PC-9 (cell line): ENCODE measurements around the gene SNRNP70. TPM values are rescaled to one million over a fixed set of nuclear protein-coding genes. Genes with fewer than 3 reads are reported as not detected.
"Not testable (repeated sequence)": the region's sequence is repeated elsewhere in the genome, so short reads cannot be mapped to it uniquely, and the experiment has no call there.

ENCODE experiments used
- BruUV-seq: library from RNA; stranded (reverse); fragments of 400-500 nt; replicated peaks from 2 replicates; lab custom pipeline; 2021; lab: Mats Ljungman, UMichigan
- CTCF ChIA-PET: fragments of 300-600 bp; sonication (Branson Sonifier 250); formaldehyde crosslinking; loops from one replicate; lab custom pipeline; 2022; ENCODE audit warnings: antibody characterized with exemption; lab: Charles Lee
- POLR2A ChIA-PET: fragments of 300-600 bp; sonication (Branson Sonifier 250); formaldehyde crosslinking; loops from one replicate; lab custom pipeline; 2022; ENCODE audit warnings: antibody characterized with exemption; ENCODE audit not compliant: unreplicated experiment; lab: Charles Lee
- DNase-seq, 2 experiments: peaks; one replicate each; pipeline versions ENCODE4 v3.0.0 to v3.0.0-alpha.2; 2015 to 2022; ENCODE audit warnings: mixed read lengths in 1 of 2
- H2AFZ ChIP-seq: fragments of 200-600 bp; sonication (generic); 2 replicates; pipeline ENCODE4 v1.8.1; 2017; ENCODE audit warnings: antibody characterized with exemption
- H3F3A ChIP-seq: fragments of 200-600 bp; sonication (generic); 2 replicates; pipeline ENCODE4 v1.8.1; 2017; ENCODE audit warnings: antibody characterized with exemption, mild to moderate bottlenecking, low read depth; ENCODE audit not compliant: insufficient read depth
- H3K27ac ChIP-seq: fragments of 200-600 bp; sonication (generic); 2 replicates; pipeline ENCODE4 v1.6.1; 2016; ENCODE audit warnings: mixed run types
- H3K27me3 ChIP-seq: fragments of 200-600 bp; sonication (generic); 2 replicates; pipeline ENCODE4 v1.6.1; 2016; ENCODE audit warnings: low read depth, mixed run types; ENCODE audit not compliant: insufficient read depth
- H3K36me3 ChIP-seq: fragments of 200-600 bp; sonication (generic); 2 replicates; pipeline ENCODE4 v1.6.1; 2016; ENCODE audit warnings: low read depth, mixed run types
- H3K4me1 ChIP-seq: fragments of 200-600 bp; sonication (generic); replicated peaks from 2 replicates; pipeline ENCODE4 v1.6.1; 2016; ENCODE audit warnings: mixed run types; ENCODE audit not compliant: insufficient read depth
- H3K4me2 ChIP-seq: fragments of 200-600 bp; sonication (generic); 2 replicates; pipeline ENCODE4 v1.6.1; 2017; ENCODE audit warnings: mixed run types
- H3K4me3 ChIP-seq: fragments of 200-600 bp; sonication (generic); 2 replicates; pipeline ENCODE4 v1.6.1; 2016; ENCODE audit warnings: mixed run types
- H3K79me2 ChIP-seq: fragments of 200-600 bp; sonication (generic); 2 replicates; pipeline ENCODE4 v1.6.1; 2017; ENCODE audit warnings: low read depth, mixed run types
- H3K9me2 ChIP-seq: fragments of 200-600 bp; sonication (generic); 2 replicates; pipeline ENCODE4 v1.8.1; 2017; ENCODE audit warnings: mild to moderate bottlenecking; ENCODE audit not compliant: insufficient read depth
- H3K9me3 ChIP-seq: fragments of 200-600 bp; sonication (generic); 2 replicates; pipeline ENCODE4 v1.8.1; 2016; ENCODE audit warnings: low read depth; ENCODE audit not compliant: insufficient read depth
- H4K20me1 ChIP-seq: fragments of 200-600 bp; sonication (generic); 2 replicates; pipeline ENCODE4 v1.8.1; 2017; ENCODE audit not compliant: insufficient read depth
- EZH2 ChIP-seq: fragments of 200-600 bp; sonication (generic); IDR thresholded peaks from 2 replicates; pipeline ENCODE4 v1.8.0; 2017; ENCODE audit warnings: antibody characterized with exemption, low read depth
- intact Hi-C: fragments of 100-400 bp; cut with micrococcal nuclease; formaldehyde crosslinking; loops from one replicate; pipeline ENCODE4 v1.10.0; 2022; ENCODE audit not compliant: unreplicated experiment
- total RNA-seq: library from RNA; stranded (reverse); gene quantifications from 2 replicates; pipeline ENCODE4 v1.2.3, GENCODE V29; 2021
- TF ChIP-seq, protein P1 (sequence below): fragments of 200-600 bp; sonication (generic); conservative IDR thresholded peaks from 2 replicates; pipeline ENCODE4 v1.6.1; 2017; ENCODE audit warnings: mixed run types, antibody characterized with exemption, mild to moderate bottlenecking, moderate library complexity

SNRNP70 gene
- total RNA-seq, 1 experiment from 2014 or later: 199 TPM

GRCh38 chr19:49141352-49141751, 56.1 kb downstream of the SNRNP70 start:
- peaks cover 8% of the 10 kb centered on the region; the same call in 1 of the 2 replicates for H3F3A ChIP-seq
- H4K20me1 ChIP-seq: no peaks in the 10 kb centered on the region
- H3K9me3 ChIP-seq: no peaks in the 10 kb centered on the region
- intact Hi-C loops: no loop called here
- no peak overlapping the region for H2AFZ ChIP-seq
- H3K4me3 ChIP-seq: no peak overlapping the region
- CTCF ChIA-PET: no interaction called here
- H3K4me1 ChIP-seq: no peaks in the 10 kb centered on the region
- H3K4me2 ChIP-seq: no peak overlapping the region
- H3K27me3 ChIP-seq: no peaks in the 10 kb centered on the region
- POLR2A ChIA-PET: no interaction called here
- no TSS peak for BruUV-seq
- no peaks in the 10 kb centered on the region for H3K79me2 ChIP-seq
- no peaks in the 10 kb centered on the region for H3K36me3 ChIP-seq
- no peak for TF ChIP-seq EZH2
- TF ChIP-seq, protein P1, sequence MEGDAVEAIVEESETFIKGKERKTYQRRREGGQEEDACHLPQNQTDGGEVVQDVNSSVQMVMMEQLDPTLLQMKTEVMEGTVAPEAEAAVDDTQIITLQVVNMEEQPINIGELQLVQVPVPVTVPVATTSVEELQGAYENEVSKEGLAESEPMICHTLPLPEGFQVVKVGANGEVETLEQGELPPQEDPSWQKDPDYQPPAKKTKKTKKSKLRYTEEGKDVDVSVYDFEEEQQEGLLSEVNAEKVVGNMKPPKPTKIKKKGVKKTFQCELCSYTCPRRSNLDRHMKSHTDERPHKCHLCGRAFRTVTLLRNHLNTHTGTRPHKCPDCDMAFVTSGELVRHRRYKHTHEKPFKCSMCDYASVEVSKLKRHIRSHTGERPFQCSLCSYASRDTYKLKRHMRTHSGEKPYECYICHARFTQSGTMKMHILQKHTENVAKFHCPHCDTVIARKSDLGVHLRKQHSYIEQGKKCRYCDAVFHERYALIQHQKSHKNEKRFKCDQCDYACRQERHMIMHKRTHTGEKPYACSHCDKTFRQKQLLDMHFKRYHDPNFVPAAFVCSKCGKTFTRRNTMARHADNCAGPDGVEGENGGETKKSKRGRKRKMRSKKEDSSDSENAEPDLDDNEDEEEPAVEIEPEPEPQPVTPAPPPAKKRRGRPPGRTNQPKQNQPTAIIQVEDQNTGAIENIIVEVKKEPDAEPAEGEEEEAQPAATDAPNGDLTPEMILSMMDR: no peak
- no peaks in the 10 kb centered on the region for H3K9me2 ChIP-seq
- no peak for DNase-seq
- H3K27ac ChIP-seq: no peak overlapping the region

DNA sequence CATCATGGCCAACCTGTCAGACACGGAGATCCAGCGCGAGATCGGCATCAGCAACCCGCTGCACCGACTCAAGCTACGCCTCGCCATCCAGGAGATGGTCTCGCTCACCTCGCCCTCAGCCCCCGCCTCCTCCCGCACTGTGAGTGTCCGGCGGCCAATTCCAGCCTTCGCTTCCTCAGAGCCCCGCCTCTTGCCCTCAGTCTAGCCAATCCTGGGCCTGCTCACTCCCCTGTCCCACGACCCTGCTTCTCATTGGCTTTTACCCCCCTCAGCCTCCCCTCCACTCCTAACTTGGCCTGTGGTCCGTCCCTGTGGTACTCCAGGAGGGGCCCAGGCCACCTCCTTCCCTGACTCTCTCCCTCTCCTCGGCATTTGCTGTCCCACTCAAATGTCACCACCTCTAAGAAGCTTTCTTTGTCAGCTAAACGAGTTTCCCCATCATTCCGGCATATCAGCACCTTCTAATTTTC, 57.6 kb downstream of the SNRNP70 start:
- DNase-seq: peak; percentile 67 to 88
- H3F3A ChIP-seq: peaks cover 12% of the 10 kb centered on the region; the same call in 1 of the 2 replicates
- H3K79me2 ChIP-seq: no peaks in the 10 kb centered on the region
- H4K20me1 ChIP-seq: no peaks in the 10 kb centered on the region
- ChIA-PET POLR2A (interaction anchor here (0.5 kb wide), 1 partner anchor 57 kb away, joined by 3 read pairs; no protein-coding TSS in a partner anchor), CTCF (no interaction called here)
- H3K4me1 ChIP-seq: no peaks in the 10 kb centered on the region
- no peaks in the 10 kb centered on the region for H3K27me3 ChIP-seq
- H3K9me3 ChIP-seq: no peaks in the 10 kb centered on the region
- H3K36me3 ChIP-seq: no peaks in the 10 kb centered on the region
- TF ChIP-seq EZH2: no peak
- TF ChIP-seq, protein P1: no peak
- peak overlapping the region; percentile 46; the same call in 1 of the 2 replicates for H3K4me3 ChIP-seq
- peak overlapping the region; percentile 40; the same call in 1 of the 2 replicates for H2AFZ ChIP-seq
- no peak overlapping the region for H3K27ac ChIP-seq
- intact Hi-C loops: no loop called here
- H3K4me2 ChIP-seq: peak overlapping the region; percentile 81
- no peaks in the 10 kb centered on the region for H3K9me2 ChIP-seq
- BruUV-seq: no TSS peak

GRCh38 chr19:49145573-49146407, 60.5 kb downstream of the SNRNP70 start:
- Histone ChIP-seq H3K4me1 (peaks cover 8% of the 10 kb centered on the region; the same call in 1 of the 2 replicates), H3F3A (peaks cover 10% of the 10 kb centered on the region; the same call in 1 of the 2 replicates), H3K9me2 (no peaks in the 10 kb centered on the region), H3K27me3 (no peaks in the 10 kb centered on the region), H3K4me3 (no peak overlapping the region), H3K4me2 (peak overlapping the region; percentile 52), H3K9me3 (no peaks in the 10 kb centered on the region), H3K79me2 (no peaks in the 10 kb centered on the region), H2AFZ (no peak overlapping the region), H3K36me3 (no peaks in the 10 kb centered on the region), H4K20me1 (no peaks in the 10 kb centered on the region), H3K27ac (no peak overlapping the region)
- ChIA-PET POLR2A (no interaction called here), CTCF (no interaction called here)
- peak in 1 of 2 experiments; percentile 49 for DNase-seq
- intact Hi-C loops: no loop called here
- BruUV-seq: no TSS peak
- TF ChIP-seq EZH2: no peak
- TF ChIP-seq, protein P1: peak; percentile 98

- H4K20me1 ChIP-seq, H3K4me2 ChIP-seq, H3K4me3 ChIP-seq, DNase-seq, intact Hi-C loops, BruUV-seq, H3K79me2 ChIP-seq, H3K27me3 ChIP-seq, H3K9me2 ChIP-seq, H3K9me3 ChIP-seq, H3K36me3 ChIP-seq, H3K27ac ChIP-seq, H2AFZ ChIP-seq: not testable (repeated sequence)
- Histone ChIP-seq H3F3A (peaks cover 16% of the 10 kb centered on the region; the same call in 1 of the 2 replicates), H3K4me1 (peaks cover 14% of the 10 kb centered on the region; the same call in 1 of the 2 replicates)
- ChIA-PET CTCF (interaction anchor here (0.6 kb wide), 1 partner anchor 19 kb away, joined by 4 read pairs; no protein-coding TSS in a partner anchor), POLR2A (interaction anchor here (0.7 kb wide), 1 partner anchor 154 kb away, joined by 7 read pairs; no protein-coding TSS in a partner anchor)
Observed at GRCh38 chr19:49146408-49146770, 61.1 kb downstream of the SNRNP70 start.
